Measurements from ENCODE around the gene BAG1. TPM values are rescaled to one million over a fixed set of nuclear protein-coding genes. Genes with fewer than 3 reads are reported as not detected.
A peak's percentile ranks its signal among the peaks of the same experiment; 100 is the strongest.

BAG1 gene
- total and polyA plus RNA-seq, 5 donors from 2014 or later = 80.2 to 100 (median 91.7) TPM

GRCh38 chr9:33289936-33290246, 25.4 kb upstream of the BAG1 start:
- DNase-seq = no peak
- ATAC-seq (ENCODE audit: low read depth in 2 of 2) = no peak
- Mint-ChIP-seq H3K36me3 (peaks cover 25% of the 10 kb centered on the region), H3K4me1 (peaks cover 27 to 59% (median 47%) of the 10 kb centered on the region in 4 donors), H3K9me3 (peaks cover 0 to 1% (median 0%) of the 10 kb centered on the region in 7 donors), H3K27ac (peak overlapping the region; percentile 99 to 100 (median 100)), H3K4me3 (peak overlapping the region; percentile 88 to 99 (median 92)), H3K27me3 (peaks cover 8% of the 10 kb centered on the region)
- Histone ChIP-seq H3K9me3 (ENCODE audit: control insufficient read depth in 2 of 2, low read length in 2 of 2) (no peaks in the 10 kb centered on the region), H3K27ac (ENCODE audit: insufficient read depth, low read length, poor library complexity, severe bottlenecking) (peak overlapping the region; percentile 100), H3K4me1 (ENCODE audit: control insufficient read depth, insufficient read depth, low read length, poor library complexity, severe bottlenecking) (peaks cover 45% of the 10 kb centered on the region), H3K4me3 (ENCODE audit: low read depth, low read length) (peak overlapping the region; percentile 71), H3K36me3 (ENCODE audit: control insufficient read depth, insufficient read depth, low read length) (peaks cover 8% of the 10 kb centered on the region), H3K27me3 (ENCODE audit: control insufficient read depth, insufficient read depth, low read length) (no peaks in the 10 kb centered on the region)

- peaks cover 45% of the 10 kb centered on the region for H3K4me1 ChIP-seq (ENCODE audit: control insufficient read depth, insufficient read depth, low read length, poor library complexity, severe bottlenecking)
- peak overlapping the region; percentile 99 to 100 (median 100) for H3K27ac Mint-ChIP-seq
- H3K27me3 ChIP-seq (ENCODE audit: control insufficient read depth, insufficient read depth, low read length) = no peaks in the 10 kb centered on the region
- peaks cover 0 to 1% (median 0%) of the 10 kb centered on the region in 7 donors for H3K9me3 Mint-ChIP-seq
- peaks cover 27 to 55% (median 43%) of the 10 kb centered on the region in 4 donors for H3K4me1 Mint-ChIP-seq
- H3K27me3 Mint-ChIP-seq = peaks cover 8% of the 10 kb centered on the region
- peak overlapping the region; percentile 100 for H3K27ac ChIP-seq (ENCODE audit: insufficient read depth, low read length, poor library complexity, severe bottlenecking)
- DNase-seq = peak in 1 of 3 donors; percentile 20
- peaks cover 21% of the 10 kb centered on the region for H3K36me3 Mint-ChIP-seq
- H3K36me3 ChIP-seq (ENCODE audit: control insufficient read depth, insufficient read depth, low read length) = peaks cover 4% of the 10 kb centered on the region
- no peaks in the 10 kb centered on the region for H3K9me3 ChIP-seq (ENCODE audit: control insufficient read depth in 2 of 2, low read length in 2 of 2)
- no peak overlapping the region for H3K4me3 ChIP-seq (ENCODE audit: low read depth, low read length)
- peak overlapping the region; percentile 88 to 99 (median 92) for H3K4me3 Mint-ChIP-seq
- no peak for ATAC-seq (ENCODE audit: low read depth in 2 of 2)
Observed at GRCh38 chr9:33289496-33289895, 25.0 kb upstream of the BAG1 start.

DNA sequence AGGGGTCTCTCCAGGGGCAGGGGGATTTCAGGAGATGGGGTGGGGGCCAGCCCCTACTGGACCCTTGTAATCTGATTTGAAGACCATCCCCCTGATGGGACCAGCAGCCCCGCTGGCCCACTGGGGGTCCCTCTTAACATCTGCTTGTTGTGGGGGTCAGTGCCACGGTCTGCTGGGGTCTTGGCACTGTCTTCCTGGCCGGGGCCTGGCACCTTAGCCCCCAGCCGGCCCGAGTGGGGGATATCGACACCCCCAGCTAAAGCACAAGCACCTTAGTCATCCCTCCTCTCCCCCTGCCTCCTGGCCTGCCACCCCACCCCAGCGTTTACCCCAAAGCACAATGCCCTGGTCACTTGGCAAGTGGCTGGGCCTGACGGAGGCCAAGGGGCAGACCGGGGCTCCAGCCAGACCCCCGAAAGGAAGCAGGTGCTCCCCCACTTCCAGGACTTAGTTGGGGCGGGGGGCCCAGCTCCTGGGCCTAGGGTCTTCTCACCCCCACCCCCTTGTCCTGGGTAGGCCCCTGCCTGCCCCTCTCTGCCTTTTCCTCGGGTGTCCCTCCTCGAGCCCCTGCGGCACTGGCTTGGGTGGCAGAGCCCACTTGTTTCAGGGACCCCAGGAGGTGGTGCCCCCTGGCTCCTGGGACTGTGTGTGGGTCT, 24.4 kb upstream of the BAG1 start:
- Histone ChIP-seq H3K27ac (ENCODE audit: insufficient read depth, low read length, poor library complexity, severe bottlenecking) (peak overlapping the region; percentile 100), H3K27me3 (ENCODE audit: control insufficient read depth, insufficient read depth, low read length) (no peaks in the 10 kb centered on the region), H3K9me3 (ENCODE audit: control insufficient read depth in 2 of 2, low read length in 2 of 2) (no peaks in the 10 kb centered on the region), H3K36me3 (ENCODE audit: control insufficient read depth, insufficient read depth, low read length) (no peaks in the 10 kb centered on the region), H3K4me1 (ENCODE audit: control insufficient read depth, insufficient read depth, low read length, poor library complexity, severe bottlenecking) (peaks cover 45% of the 10 kb centered on the region), H3K4me3 (ENCODE audit: low read depth, low read length) (no peak overlapping the region)
- no peak for ATAC-seq (ENCODE audit: low read depth in 2 of 2)
- peaks cover 8% of the 10 kb centered on the region for H3K27me3 Mint-ChIP-seq
- peaks cover 0 to 1% (median 0%) of the 10 kb centered on the region in 7 donors for H3K9me3 Mint-ChIP-seq
- H3K4me1 Mint-ChIP-seq = peaks cover 27 to 50% (median 39%) of the 10 kb centered on the region in 4 donors
- peak overlapping the region; percentile 60 to 100 (median 99) for H3K27ac Mint-ChIP-seq
- peak overlapping the region in 3 of 4 donors; percentile 44 to 70 (median 46) for H3K4me3 Mint-ChIP-seq
- DNase-seq = no peak
- H3K36me3 Mint-ChIP-seq = peaks cover 18% of the 10 kb centered on the region

- Histone ChIP-seq H3K9me3 (ENCODE audit: control insufficient read depth in 2 of 2, low read length in 2 of 2) (no peaks in the 10 kb centered on the region), H3K36me3 (ENCODE audit: control insufficient read depth, insufficient read depth, low read length) (no peaks in the 10 kb centered on the region), H3K27me3 (ENCODE audit: control insufficient read depth, insufficient read depth, low read length) (no peaks in the 10 kb centered on the region), H3K4me3 (ENCODE audit: low read depth, low read length) (no peak overlapping the region), H3K27ac (ENCODE audit: insufficient read depth, low read length, poor library complexity, severe bottlenecking) (no peak overlapping the region), H3K4me1 (ENCODE audit: control insufficient read depth, insufficient read depth, low read length, poor library complexity, severe bottlenecking) (peaks cover 45% of the 10 kb centered on the region)
- H3K27me3 Mint-ChIP-seq = peaks cover 8% of the 10 kb centered on the region
- peak overlapping the region in 2 of 4 donors; percentile 46 to 70 for H3K4me3 Mint-ChIP-seq
- no peak for DNase-seq
- H3K36me3 Mint-ChIP-seq = peaks cover 13% of the 10 kb centered on the region
- peak overlapping the region in 2 of 3 donors; percentile 60 to 82 for H3K27ac Mint-ChIP-seq
- no peak for ATAC-seq (ENCODE audit: low read depth in 2 of 2)
- peaks cover 22 to 43% (median 34%) of the 10 kb centered on the region in 4 donors for H3K4me1 Mint-ChIP-seq
- H3K9me3 Mint-ChIP-seq = peaks cover 0 to 1% (median 0%) of the 10 kb centered on the region in 7 donors
Observed at GRCh38 chr9:33288235-33288634, 23.7 kb upstream of the BAG1 start.

DNA sequence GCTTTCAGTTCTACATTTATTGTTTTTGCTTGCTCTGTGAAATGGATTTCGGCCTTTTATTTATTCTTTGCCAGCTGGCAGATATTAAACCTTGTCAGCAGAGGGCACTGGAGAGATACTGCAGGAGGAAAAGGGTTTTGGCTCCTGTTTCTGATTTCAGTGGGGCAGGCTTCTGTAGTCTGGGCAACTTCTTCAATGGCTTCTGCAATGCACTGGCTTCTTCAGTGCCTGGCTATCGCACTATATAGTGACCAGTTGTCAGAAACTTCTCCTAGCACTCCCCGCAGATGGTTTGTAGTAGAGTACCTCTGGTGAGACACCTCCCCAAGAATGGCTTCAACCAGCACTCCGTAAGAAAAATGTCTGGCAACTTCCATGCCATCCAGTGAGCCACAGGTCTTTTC, 22.6 kb upstream of the BAG1 start:
- Histone ChIP-seq H3K4me1 (ENCODE audit: control insufficient read depth, insufficient read depth, low read length, poor library complexity, severe bottlenecking) (peaks cover 40% of the 10 kb centered on the region), H3K4me3 (ENCODE audit: low read depth, low read length) (no peak overlapping the region), H3K9me3 (ENCODE audit: control insufficient read depth in 2 of 2, low read length in 2 of 2) (no peaks in the 10 kb centered on the region), H3K27me3 (ENCODE audit: control insufficient read depth, insufficient read depth, low read length) (no peaks in the 10 kb centered on the region), H3K36me3 (ENCODE audit: control insufficient read depth, insufficient read depth, low read length) (peaks cover 11% of the 10 kb centered on the region), H3K27ac (ENCODE audit: insufficient read depth, low read length, poor library complexity, severe bottlenecking) (no peak overlapping the region)
- Mint-ChIP-seq H3K9me3 (no peaks in the 10 kb centered on the region), H3K4me1 (peaks cover 11 to 31% (median 22%) of the 10 kb centered on the region in 4 donors), H3K27ac (peak overlapping the region; percentile 54 to 89 (median 88)), H3K4me3 (peak overlapping the region; percentile 26 to 90 (median 60)), H3K36me3 (peaks cover 9% of the 10 kb centered on the region), H3K27me3 (peaks cover 8% of the 10 kb centered on the region)
- DNase-seq (peak; percentile 28 to 84 (median 74)), ATAC-seq (ENCODE audit: low read depth in 2 of 2) (no peak)

GRCh38 chr9:33285502-33285901, 21.0 kb upstream of the BAG1 start:
- Mint-ChIP-seq H3K4me1 (peaks cover 4 to 15% (median 11%) of the 10 kb centered on the region in 4 donors), H3K27me3 (peaks cover 8% of the 10 kb centered on the region), H3K4me3 (no peak overlapping the region), H3K36me3 (peaks cover 13% of the 10 kb centered on the region), H3K27ac (peak overlapping the region in 1 of 3 donors; percentile 41), H3K9me3 (no peaks in the 10 kb centered on the region)
- Histone ChIP-seq H3K27me3 (ENCODE audit: control insufficient read depth, insufficient read depth, low read length) (no peaks in the 10 kb centered on the region), H3K9me3 (ENCODE audit: control insufficient read depth in 2 of 2, low read length in 2 of 2) (no peaks in the 10 kb centered on the region), H3K4me3 (ENCODE audit: low read depth, low read length) (no peak overlapping the region), H3K4me1 (ENCODE audit: control insufficient read depth, insufficient read depth, low read length, poor library complexity, severe bottlenecking) (peaks cover 25% of the 10 kb centered on the region), H3K27ac (ENCODE audit: insufficient read depth, low read length, poor library complexity, severe bottlenecking) (no peak overlapping the region), H3K36me3 (ENCODE audit: control insufficient read depth, insufficient read depth, low read length) (peaks cover 27% of the 10 kb centered on the region)
- ATAC-seq (ENCODE audit: low read depth in 2 of 2) = no peak
- DNase-seq = no peak

- no peak for ATAC-seq (ENCODE audit: low read depth in 2 of 2)
- H3K27me3 Mint-ChIP-seq = no peaks in the 10 kb centered on the region
- no peaks in the 10 kb centered on the region for H3K27me3 ChIP-seq (ENCODE audit: control insufficient read depth, insufficient read depth, low read length)
- H3K4me1 ChIP-seq (ENCODE audit: control insufficient read depth, insufficient read depth, low read length, poor library complexity, severe bottlenecking) = no peaks in the 10 kb centered on the region
- peaks cover 4 to 20% (median 11%) of the 10 kb centered on the region in 4 donors for H3K4me1 Mint-ChIP-seq
- no peaks in the 10 kb centered on the region for H3K9me3 ChIP-seq (ENCODE audit: control insufficient read depth in 2 of 2, low read length in 2 of 2)
- H3K9me3 Mint-ChIP-seq = no peaks in the 10 kb centered on the region
- H3K36me3 ChIP-seq (ENCODE audit: control insufficient read depth, insufficient read depth, low read length) = peaks cover 93% of the 10 kb centered on the region
- H3K27ac Mint-ChIP-seq = no peak overlapping the region
- no peak overlapping the region for H3K4me3 ChIP-seq (ENCODE audit: low read depth, low read length)
- H3K36me3 Mint-ChIP-seq = peaks cover 36% of the 10 kb centered on the region
- DNase-seq = no peak
- H3K27ac ChIP-seq (ENCODE audit: insufficient read depth, low read length, poor library complexity, severe bottlenecking) = no peak overlapping the region
- H3K4me3 Mint-ChIP-seq = no peak overlapping the region
Observed at GRCh38 chr9:33277484-33277883, 13.0 kb upstream of the BAG1 start.

GRCh38 chr9:33273972-33274328, 9.4 kb upstream of the BAG1 start:
- Mint-ChIP-seq H3K9me3 (no peaks in the 10 kb centered on the region), H3K4me3 (no peak overlapping the region), H3K4me1 (peaks cover 12 to 28% (median 16%) of the 10 kb centered on the region in 4 donors), H3K27ac (no peak overlapping the region), H3K27me3 (no peaks in the 10 kb centered on the region), H3K36me3 (peaks cover 41% of the 10 kb centered on the region)
- no peak overlapping the region for H3K27ac ChIP-seq (ENCODE audit: insufficient read depth, low read length, poor library complexity, severe bottlenecking)
- H3K27me3 ChIP-seq (ENCODE audit: control insufficient read depth, insufficient read depth, low read length) = no peaks in the 10 kb centered on the region
- DNase-seq (no peak), ATAC-seq (ENCODE audit: low read depth in 2 of 2) (no peak)
- H3K36me3 ChIP-seq (ENCODE audit: control insufficient read depth, insufficient read depth, low read length) = peaks cover 89% of the 10 kb centered on the region
- H3K9me3 ChIP-seq (ENCODE audit: control insufficient read depth in 2 of 2, low read length in 2 of 2) = no peaks in the 10 kb centered on the region
- H3K4me3 ChIP-seq (ENCODE audit: low read depth, low read length) = no peak overlapping the region
- H3K4me1 ChIP-seq (ENCODE audit: control insufficient read depth, insufficient read depth, low read length, poor library complexity, severe bottlenecking) = no peaks in the 10 kb centered on the region

All from CD4-positive, CD25-positive, alpha-beta regulatory T cell (primary cell).